Lower lobe of right lung (tissue), 2 donors: ENCODE data around the gene TCAP. TPM values are rescaled to one million over a fixed set of nuclear protein-coding genes. Genes with fewer than 3 reads are reported as not detected.

ENCODE experiments used
- ATAC-seq, 2 donors: fragments of 200-7000 bp; cut with Tn5 transposase; one replicate each; pipeline ENCODE4 v1.9.1; 2020 to 2022; ENCODE audit warnings: mild to moderate bottlenecking in 2 of 2, moderate library complexity in 2 of 2
- DNase-seq: peaks from one replicate; pipeline ENCODE4 v3.0.0-alpha.2; 2020
- H3K27ac ChIP-seq: fragments of 200-600 bp; one replicate; pipeline ENCODE4 v1.8.0; 2022
- H3K27me3 ChIP-seq: fragments of 200-600 bp; one replicate; pipeline ENCODE4 v1.8.0; 2022; ENCODE audit warnings: low read depth
- H3K36me3 ChIP-seq: fragments of 200-600 bp; one replicate; pipeline ENCODE4 v1.8.0; 2022; ENCODE audit warnings: mild to moderate bottlenecking
- H3K4me1 ChIP-seq: fragments of 200-600 bp; one replicate; pipeline ENCODE4 v1.8.0; 2022
- H3K4me3 ChIP-seq: fragments of 200-600 bp; one replicate; pipeline ENCODE4 v1.8.0; 2022; ENCODE audit warnings: mild to moderate bottlenecking
- H3K9me3 ChIP-seq: fragments of 200-600 bp; one replicate; pipeline ENCODE4 v1.8.0; 2022
- intact Hi-C: fragments of 100-400 bp; cut with DNase I; formaldehyde crosslinking; loops from one replicate; pipeline ENCODE4 v1.11.0; 2022
- total RNA-seq: library from RNA; stranded (reverse); fragmentation: NEBNext Ultra II Directional; extraction: Animal tissue kit (Norgen Biotek cat#: 25700); gene quantifications from one replicate; pipeline ENCODE4 v1.2.1, GENCODE V29; 2021
- TF ChIP-seq, protein P1 (sequence below): fragments of 200-600 bp; IDR thresholded peaks from one replicate; pipeline ENCODE4 v1.8.0; 2022; ENCODE audit warnings: antibody characterized with exemption, mild to moderate bottlenecking
- donor health status: DM: no; HTN: yes; CAD: no; lungs with severe emphysema.

TCAP gene
- total RNA-seq, 1 donor from 2014 or later, result 3.7 TPM

DNA sequence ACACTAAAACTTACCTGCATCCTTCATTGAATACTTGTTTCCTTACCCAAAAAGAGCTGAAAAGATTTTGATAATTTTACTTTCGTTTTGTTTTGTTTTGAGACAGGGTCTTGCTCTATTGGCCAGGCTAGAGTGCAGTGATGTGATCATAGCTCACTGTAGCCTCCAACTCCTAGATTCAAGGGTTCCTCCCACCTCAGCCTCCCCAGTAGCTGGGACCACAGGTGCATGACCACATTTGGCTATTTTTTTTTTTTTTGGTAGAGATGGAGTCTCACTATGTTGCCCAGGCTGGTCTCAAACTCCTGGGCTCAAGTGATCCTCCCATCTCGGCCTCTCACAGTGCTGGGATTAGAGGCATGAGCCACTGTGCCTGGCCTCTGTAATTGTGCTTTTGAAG is 10.0 kb upstream of the TCAP start:
- Histone ChIP-seq H3K27ac (no peak overlapping the region), H3K36me3 (peaks cover 54% of the 10 kb centered on the region), H3K4me1 (peaks cover 46% of the 10 kb centered on the region), H3K9me3 (no peaks in the 10 kb centered on the region), H3K4me3 (no peak overlapping the region), H3K27me3 (no peaks in the 10 kb centered on the region)
- DNase-seq (no peak), ATAC-seq (no peak)
- TF ChIP-seq, protein P1, sequence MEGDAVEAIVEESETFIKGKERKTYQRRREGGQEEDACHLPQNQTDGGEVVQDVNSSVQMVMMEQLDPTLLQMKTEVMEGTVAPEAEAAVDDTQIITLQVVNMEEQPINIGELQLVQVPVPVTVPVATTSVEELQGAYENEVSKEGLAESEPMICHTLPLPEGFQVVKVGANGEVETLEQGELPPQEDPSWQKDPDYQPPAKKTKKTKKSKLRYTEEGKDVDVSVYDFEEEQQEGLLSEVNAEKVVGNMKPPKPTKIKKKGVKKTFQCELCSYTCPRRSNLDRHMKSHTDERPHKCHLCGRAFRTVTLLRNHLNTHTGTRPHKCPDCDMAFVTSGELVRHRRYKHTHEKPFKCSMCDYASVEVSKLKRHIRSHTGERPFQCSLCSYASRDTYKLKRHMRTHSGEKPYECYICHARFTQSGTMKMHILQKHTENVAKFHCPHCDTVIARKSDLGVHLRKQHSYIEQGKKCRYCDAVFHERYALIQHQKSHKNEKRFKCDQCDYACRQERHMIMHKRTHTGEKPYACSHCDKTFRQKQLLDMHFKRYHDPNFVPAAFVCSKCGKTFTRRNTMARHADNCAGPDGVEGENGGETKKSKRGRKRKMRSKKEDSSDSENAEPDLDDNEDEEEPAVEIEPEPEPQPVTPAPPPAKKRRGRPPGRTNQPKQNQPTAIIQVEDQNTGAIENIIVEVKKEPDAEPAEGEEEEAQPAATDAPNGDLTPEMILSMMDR, result no peak
- intact Hi-C loops, result no loop called here

DNA sequence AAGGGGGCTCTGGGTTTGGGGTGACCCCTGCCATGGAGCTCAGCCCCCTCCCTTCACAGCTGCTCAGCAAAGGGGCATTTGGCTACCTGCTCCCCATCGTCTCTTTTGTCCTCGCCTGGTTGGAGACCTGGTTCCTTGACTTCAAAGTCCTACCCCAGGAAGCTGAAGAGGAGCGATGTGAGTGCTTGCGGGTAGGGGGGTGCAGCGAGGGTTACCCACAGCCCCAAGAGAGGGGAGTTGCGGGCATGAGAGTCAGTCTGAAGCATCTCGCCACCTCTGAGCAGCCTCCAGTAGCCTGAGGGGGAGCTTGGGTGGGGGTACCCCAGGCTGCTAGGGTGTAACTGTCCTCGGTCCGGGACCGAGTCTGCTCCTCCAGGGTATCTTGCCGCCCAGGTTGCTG is 6.8 kb upstream of the TCAP start:
- Histone ChIP-seq H3K4me1 (peaks cover 55% of the 10 kb centered on the region), H3K27ac (peak overlapping the region; percentile 85), H3K9me3 (no peaks in the 10 kb centered on the region), H3K4me3 (peak overlapping the region; percentile 2), H3K36me3 (peaks cover 84% of the 10 kb centered on the region), H3K27me3 (no peaks in the 10 kb centered on the region)
- DNase-seq, result no peak
- no peak for ATAC-seq
- intact Hi-C loops, result no loop called here
- TF ChIP-seq, protein P1, result no peak

DNA sequence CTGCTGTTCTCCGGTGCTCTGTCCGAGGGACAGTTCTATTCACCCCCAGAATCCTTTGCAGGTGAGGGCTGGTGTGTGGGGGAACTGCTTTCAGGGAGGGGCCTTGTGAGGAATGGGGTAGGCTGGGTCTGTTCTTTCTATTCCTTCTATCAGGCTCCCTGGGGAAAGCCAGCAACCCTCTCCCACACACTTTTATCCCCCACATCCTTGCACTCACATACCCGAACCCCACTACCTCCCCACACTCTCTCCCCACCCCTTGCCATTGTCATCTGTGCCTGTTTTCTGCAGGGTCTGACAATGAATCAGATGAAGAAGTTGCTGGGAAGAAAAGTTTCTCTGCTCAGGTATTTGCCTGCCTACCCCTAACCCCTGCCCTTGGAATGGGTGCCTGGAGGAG is 6.4 kb upstream of the TCAP start:
- peak overlapping the region; percentile 85 for H3K27ac ChIP-seq
- intact Hi-C loops, result no loop called here
- H3K36me3 ChIP-seq, result peaks cover 84% of the 10 kb centered on the region

DNA sequence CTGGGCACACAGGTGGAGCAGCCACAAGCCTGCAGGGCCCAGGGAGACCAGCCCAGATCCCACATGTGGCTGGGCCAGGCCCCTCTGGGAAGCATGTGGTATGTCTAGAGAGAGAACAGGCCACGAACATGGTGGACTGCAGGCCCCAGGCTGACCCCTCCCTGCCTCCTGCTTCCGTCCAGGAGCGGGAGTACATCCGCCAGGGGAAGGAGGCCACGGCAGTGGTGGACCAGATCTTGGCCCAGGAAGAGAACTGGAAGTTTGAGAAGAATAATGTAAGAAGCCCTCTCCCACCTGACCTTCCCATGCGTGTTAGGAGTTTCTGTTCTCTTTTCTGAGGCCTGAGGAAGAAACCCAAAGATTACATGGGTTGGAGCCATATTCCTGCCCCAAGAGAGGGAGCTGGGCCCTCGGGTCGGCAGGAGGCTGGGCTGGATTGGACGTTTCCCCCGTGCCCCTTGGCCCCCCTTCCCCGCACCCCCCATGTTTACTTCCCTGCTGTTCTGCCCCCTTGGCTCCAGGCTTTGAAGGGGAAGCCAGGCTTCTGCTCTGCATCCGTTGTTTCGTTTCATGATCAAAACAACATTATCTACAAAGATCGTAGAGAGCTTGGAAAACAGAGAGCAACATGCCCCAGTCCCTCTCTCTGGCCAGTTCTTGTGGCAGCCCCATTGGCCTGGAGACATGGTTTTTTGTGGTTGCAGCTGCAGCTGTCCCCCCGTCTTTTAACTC is 5.7 kb upstream of the TCAP start:
- H3K9me3 ChIP-seq, result no peaks in the 10 kb centered on the region
- ATAC-seq (no peak), DNase-seq (no peak)
- no peak overlapping the region for H3K4me3 ChIP-seq
- intact Hi-C loops, result no loop called here
- no peaks in the 10 kb centered on the region for H3K27me3 ChIP-seq
- peak overlapping the region; percentile 85 for H3K27ac ChIP-seq
- peaks cover 79% of the 10 kb centered on the region for H3K36me3 ChIP-seq
- H3K4me1 ChIP-seq, result peaks cover 56% of the 10 kb centered on the region
- TF ChIP-seq, protein P1, result no peak

More for the DNA sequence above, 6.4 kb upstream of the TCAP start:
- Histone ChIP-seq H3K4me3 (peak overlapping the region; percentile 2), H3K27me3 (no peaks in the 10 kb centered on the region), H3K4me1 (peaks cover 55% of the 10 kb centered on the region), H3K9me3 (no peaks in the 10 kb centered on the region)
- no peak for DNase-seq
- TF ChIP-seq, protein P1, result no peak
- ATAC-seq, result no peak

DNA sequence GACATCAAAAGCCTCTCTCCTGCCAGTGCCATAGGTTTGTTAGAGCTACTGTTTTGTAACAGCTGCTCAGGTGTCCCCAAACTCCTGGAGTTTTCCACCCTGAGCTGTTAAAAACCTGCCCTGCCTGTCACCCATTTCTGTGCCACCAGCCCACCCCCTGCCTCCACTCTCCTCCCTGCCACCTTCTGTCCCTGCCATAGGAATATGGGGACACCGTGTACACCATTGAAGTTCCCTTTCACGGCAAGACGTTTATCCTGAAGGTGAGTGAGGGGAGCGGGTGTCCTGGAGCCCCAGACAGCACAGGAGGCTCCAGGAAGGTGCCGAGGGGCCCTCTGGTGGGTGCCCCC is 5.2 kb upstream of the TCAP start:
- H3K27ac ChIP-seq, result peak overlapping the region; percentile 85
- DNase-seq (no peak), ATAC-seq (no peak)
- intact Hi-C loops, result no loop called here
- TF ChIP-seq, protein P1, result no peak
- H3K4me1 ChIP-seq, result peaks cover 61% of the 10 kb centered on the region
- H3K27me3 ChIP-seq, result no peaks in the 10 kb centered on the region
- H3K36me3 ChIP-seq, result peaks cover 74% of the 10 kb centered on the region
- H3K4me3 ChIP-seq, result peak overlapping the region; percentile 18
- H3K9me3 ChIP-seq, result no peaks in the 10 kb centered on the region
